Spleen (tissue), 11 donors: ENCODE data around the gene MYO1B. TPM values are rescaled to one million over a fixed set of nuclear protein-coding genes. Genes with fewer than 3 reads are reported as not detected.
"Not testable (repeated sequence)": the region's sequence is repeated elsewhere in the genome, so short reads cannot be mapped to it uniquely, and the experiment has no call there.

Experiments
- DNase-seq: peaks from one replicate; pipeline ENCODE4 v3.0.0-alpha.2; 2020
- H3K27ac ChIP-seq, 8 donors: fragments of 200-600 bp; sonication (generic) in 7 of 8; 1 replicate in 4 of 8; 2 replicates in 4 of 8; pipeline versions ENCODE4 v1.5.0 to v1.8.0; 2016 to 2021; ENCODE audit warnings: inconsistent platforms in 4 of 8, mild to moderate bottlenecking in 4 of 8, moderate library complexity in 1 of 8
- H3K27me3 ChIP-seq, 7 donors: fragments of 200-600 bp; sonication (generic) in 6 of 7; replicated peaks in 1 of 7; 1 replicate in 4 of 7; 2 replicates in 3 of 7; pipeline versions ENCODE4 v1.5.0 to v1.8.0; 2016 to 2021; ENCODE audit warnings: inconsistent platforms in 3 of 7, mild to moderate bottlenecking in 1 of 7
- H3K36me3 ChIP-seq, 6 donors: fragments of 200-600 bp; sonication (generic) in 5 of 6; 1 replicate in 4 of 6; 2 replicates in 2 of 6; pipeline versions ENCODE4 v1.5.0 to v1.8.0; 2016 to 2021; ENCODE audit warnings: inconsistent platforms in 2 of 6
- H3K4me1 ChIP-seq, 6 donors: fragments of 200-600 bp; sonication (generic) in 5 of 6; 1 replicate in 3 of 6; 2 replicates in 3 of 6; pipeline versions ENCODE4 v1.5.0 to v1.8.0; 2016 to 2021; ENCODE audit warnings: inconsistent platforms in 3 of 6
- H3K4me3 ChIP-seq, 8 donors: fragments of 200-600 bp; sonication (generic) in 7 of 8; 1 replicate in 4 of 8; 2 replicates in 4 of 8; pipeline versions ENCODE4 v1.5.0 to v1.8.0; 2016 to 2021; ENCODE audit warnings: inconsistent platforms in 4 of 8, mild to moderate bottlenecking in 4 of 8, moderate library complexity in 2 of 8
- H3K9me3 ChIP-seq, 8 donors: fragments of 200-600 bp; sonication (generic) in 7 of 8; 1 replicate in 4 of 8; 2 replicates in 4 of 8; pipeline versions ENCODE4 v1.5.0 to v1.8.0; 2016 to 2021; ENCODE audit warnings: inconsistent platforms in 4 of 8
- POLR2A ChIP-seq, 3 donors: fragments of 450-650 bp; IDR thresholded peaks; one replicate each; pipeline ENCODE4 v1.5.1; 2017; ENCODE audit warnings: antibody characterized with exemption in 3 of 3, mild to moderate bottlenecking in 1 of 3
- POLR2AphosphoS5 ChIP-seq, 3 donors: sonication (generic); formaldehyde crosslinking; IDR thresholded peaks; one replicate each; pipeline ENCODE4 v1.5.1; 2017; ENCODE audit warnings: antibody characterized with exemption in 3 of 3
- WGBS, 5 donors: extraction: QIAGEN DNeasy Blood & Tissue Kit in 3 of 5; methylation state at CpG; one replicate each; pipeline versions ENCODE4 v1.1.5 to v1.1.7; 2013 to 2018; 5-methylcytosine and 5-hydroxymethylcytosine counted together
- intact Hi-C: fragments of 100-400 bp; cut with DNase I; formaldehyde crosslinking; loops from one replicate; pipeline ENCODE4 v1.15.0; 2023; ENCODE audit warnings: low total_unique reads
- polyA plus RNA-seq, 3 donors: library from polyadenylated mRNA; stranded (reverse); fragments of 200-250 nt; gene quantifications; one replicate each; pipeline ENCODE4 v1.2.1, GENCODE V29; 2013
- total RNA-seq, 7 donors: library from RNA; depleted of rRNA in 3 of 7; stranded (reverse); fragments of >200 nt in 3 of 7; fragmentation: NEBNext Ultra II Directional in 4 of 7; extraction: Animal tissue kit (Norgen Biotek cat#: 25700) in 4 of 7; gene quantifications; one replicate each; pipeline versions ENCODE4 v1.1.0 to v1.2.1, GENCODE V29; 2016 to 2021
- TF ChIP-seq, protein P1 (sequence below), 11 experiments: fragments of 200-600 bp in 7 of 11; fragments of 450-650 bp in 4 of 11; sonication (generic) in 4 of 11; IDR thresholded peaks in 8 of 11; conservative IDR thresholded peaks in 3 of 11; 1 replicate in 7 of 11; 2 replicates in 4 of 11; pipeline versions ENCODE4 v1.4.0 to v1.8.0; 2016 to 2021; ENCODE audit warnings: antibody characterized with exemption in 11 of 11, inconsistent platforms in 4 of 11, mild to moderate bottlenecking in 1 of 11
- donor health status: healthy with polysubstance abuse.
- donor health status: DM: no; HTN: no; CAD: no; lungs with moderate emphysema.
- donor health status: DM: no; HTN: no; CAD: no.
- donor health status: Bipolar disorder and iron deficiency.
- donor health status: healthy.
- donor health status: DM: no; HTN: no; CAD: no.
- donor health status: DM: yes; HTN: yes; CAD: no.

The MYO1B gene
- total and polyA plus RNA-seq, 10 donors: 5.3 to 25.8 (median 19.0) TPM

DNA sequence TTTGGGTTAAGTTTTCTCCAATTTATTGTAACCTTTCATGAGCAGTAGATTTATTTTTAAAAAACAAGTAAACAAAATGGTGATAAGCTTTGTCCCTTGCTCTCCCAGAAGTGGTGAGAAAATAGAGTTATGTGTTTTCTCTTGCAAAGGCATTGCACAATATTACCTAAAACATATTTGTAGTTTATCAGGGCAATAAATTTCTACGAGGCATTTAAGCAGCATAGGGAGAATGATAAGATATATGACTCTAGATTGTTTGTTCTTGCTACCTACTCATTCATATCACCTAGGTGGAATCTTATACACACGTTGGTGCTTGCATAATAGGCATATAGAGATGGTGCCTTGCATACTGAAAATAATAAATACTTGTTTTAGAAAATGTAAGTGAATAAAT, 201.7 kb downstream of the MYO1B start:
- no peak for DNase-seq
- Histone ChIP-seq H3K27me3 (peaks cover 0 to 9% (median 0%) of the 10 kb centered on the region in 7 donors), H3K4me3 (no peak overlapping the region), H3K36me3 (no peaks in the 10 kb centered on the region), H3K9me3 (peaks cover 0 to 3% (median 0%) of the 10 kb centered on the region in 8 donors), H3K27ac (no peak overlapping the region), H3K4me1 (no peaks in the 10 kb centered on the region)
- intact Hi-C loops: no loop called here
- TF ChIP-seq, protein P1, sequence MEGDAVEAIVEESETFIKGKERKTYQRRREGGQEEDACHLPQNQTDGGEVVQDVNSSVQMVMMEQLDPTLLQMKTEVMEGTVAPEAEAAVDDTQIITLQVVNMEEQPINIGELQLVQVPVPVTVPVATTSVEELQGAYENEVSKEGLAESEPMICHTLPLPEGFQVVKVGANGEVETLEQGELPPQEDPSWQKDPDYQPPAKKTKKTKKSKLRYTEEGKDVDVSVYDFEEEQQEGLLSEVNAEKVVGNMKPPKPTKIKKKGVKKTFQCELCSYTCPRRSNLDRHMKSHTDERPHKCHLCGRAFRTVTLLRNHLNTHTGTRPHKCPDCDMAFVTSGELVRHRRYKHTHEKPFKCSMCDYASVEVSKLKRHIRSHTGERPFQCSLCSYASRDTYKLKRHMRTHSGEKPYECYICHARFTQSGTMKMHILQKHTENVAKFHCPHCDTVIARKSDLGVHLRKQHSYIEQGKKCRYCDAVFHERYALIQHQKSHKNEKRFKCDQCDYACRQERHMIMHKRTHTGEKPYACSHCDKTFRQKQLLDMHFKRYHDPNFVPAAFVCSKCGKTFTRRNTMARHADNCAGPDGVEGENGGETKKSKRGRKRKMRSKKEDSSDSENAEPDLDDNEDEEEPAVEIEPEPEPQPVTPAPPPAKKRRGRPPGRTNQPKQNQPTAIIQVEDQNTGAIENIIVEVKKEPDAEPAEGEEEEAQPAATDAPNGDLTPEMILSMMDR (IDR thresholded peaks at IDR 0.05 in 8 of 11, conservative IDR thresholded peaks at IDR 0.05 in 3 of 11): no peak
- TF ChIP-seq POLR2AphosphoS5 (IDR thresholded peaks at IDR 0.05): no peak
- TF ChIP-seq POLR2A (IDR thresholded peaks at IDR 0.05): no peak
- WGBS, 5 donors: 68 to 86% (median 81%) methylated on average over 2 of the region's 2 CpGs

DNA sequence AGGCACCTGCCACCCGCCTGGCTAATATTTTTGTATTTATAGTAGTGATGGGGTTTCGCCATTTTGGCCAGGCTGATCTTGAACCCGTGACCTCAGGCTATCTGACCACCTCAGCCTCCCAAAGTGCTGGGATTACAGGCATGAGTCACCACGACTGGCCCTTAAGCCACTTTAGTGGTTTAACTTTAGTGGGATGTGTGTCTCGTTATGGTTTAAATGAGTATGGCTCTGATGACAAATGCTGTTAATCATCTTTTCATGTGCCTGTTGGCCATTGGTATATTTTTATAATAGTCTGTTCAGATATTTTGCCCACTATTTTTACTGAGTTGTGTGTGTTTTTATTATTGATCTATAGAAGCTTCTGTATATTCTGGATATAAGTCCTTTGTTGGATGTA, 205.9 kb downstream of the MYO1B start:
- no peak for DNase-seq
- intact Hi-C loops: no loop called here
- 80 to 95% (median 84%) methylated on average over 5 of the region's 5 CpGs for WGBS, 5 donors
- Histone ChIP-seq H3K36me3 (no peaks in the 10 kb centered on the region), H3K9me3 (peaks cover 0 to 3% (median 0%) of the 10 kb centered on the region in 8 donors), H3K27ac (no peak overlapping the region), H3K4me3 (no peak overlapping the region), H3K4me1 (no peaks in the 10 kb centered on the region), H3K27me3 (no peaks in the 10 kb centered on the region)
- TF ChIP-seq, protein P1 (IDR thresholded peaks at IDR 0.05 in 8 of 11, conservative IDR thresholded peaks at IDR 0.05 in 3 of 11): no peak
- no peak for TF ChIP-seq POLR2AphosphoS5 (IDR thresholded peaks at IDR 0.05)
- TF ChIP-seq POLR2A (IDR thresholded peaks at IDR 0.05): no peak

DNA sequence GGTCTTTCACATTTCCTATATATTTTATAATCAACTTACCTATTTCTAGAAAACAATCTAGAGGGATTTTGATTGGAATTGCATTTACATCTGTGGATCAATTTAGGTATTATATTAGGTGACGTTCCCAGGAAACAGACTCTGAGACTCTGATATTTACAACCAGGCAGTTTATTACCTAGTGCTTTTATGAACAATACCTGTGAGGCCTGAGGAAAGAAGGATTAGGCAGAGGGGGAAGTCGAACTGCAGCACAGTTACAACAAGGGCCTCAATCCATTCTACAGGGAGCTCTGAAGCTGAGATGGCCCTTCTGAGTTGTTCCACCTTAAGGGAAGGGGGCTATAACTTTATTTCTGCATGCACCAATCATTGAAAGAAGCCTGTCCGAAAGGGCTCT, 206.9 kb downstream of the MYO1B start:
- WGBS, 5 donors: 86 to 96% (median 90%) methylated on average over 3 of the region's 3 CpGs
- Histone ChIP-seq H3K27me3 (no peaks in the 10 kb centered on the region), H3K9me3 (peaks cover 0 to 3% (median 0%) of the 10 kb centered on the region in 8 donors), H3K27ac (no peak overlapping the region), H3K4me3 (no peak overlapping the region), H3K36me3 (no peaks in the 10 kb centered on the region), H3K4me1 (no peaks in the 10 kb centered on the region)
- intact Hi-C loops: no loop called here
- no peak for DNase-seq
- TF ChIP-seq, protein P1 (IDR thresholded peaks at IDR 0.05 in 8 of 11, conservative IDR thresholded peaks at IDR 0.05 in 3 of 11): no peak
- TF ChIP-seq POLR2A (IDR thresholded peaks at IDR 0.05) (no peak), POLR2AphosphoS5 (IDR thresholded peaks at IDR 0.05) (no peak)

DNA sequence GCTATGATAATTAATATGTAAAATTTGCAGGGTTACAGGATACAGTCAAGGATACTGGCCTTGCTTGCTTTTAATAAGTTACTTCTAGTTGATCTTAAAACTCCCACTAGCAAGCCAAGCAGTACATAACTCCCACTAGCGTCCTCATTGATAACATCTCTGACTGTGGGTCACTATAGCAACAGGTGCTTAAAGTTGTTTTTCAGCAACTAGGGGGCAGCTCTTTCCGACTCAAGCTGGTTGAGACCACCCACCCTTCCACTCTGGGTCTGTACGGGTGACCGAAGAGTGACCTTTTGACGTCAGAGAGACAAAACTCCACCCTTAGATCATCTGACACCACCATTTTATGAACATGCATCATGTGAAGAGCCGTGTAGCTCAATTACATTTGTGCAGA, 208.6 kb downstream of the MYO1B start:
- DNase-seq: no peak
- no peak for TF ChIP-seq POLR2AphosphoS5 (IDR thresholded peaks at IDR 0.05)
- no peak for TF ChIP-seq POLR2A (IDR thresholded peaks at IDR 0.05)
- TF ChIP-seq, protein P1 (IDR thresholded peaks at IDR 0.05 in 8 of 11, conservative IDR thresholded peaks at IDR 0.05 in 3 of 11): no peak
- intact Hi-C loops: no loop called here
- 78 to 86% (median 83%) methylated on average over 6 of the region's 6 CpGs for WGBS, 5 donors
- Histone ChIP-seq H3K27me3 (no peaks in the 10 kb centered on the region), H3K4me3 (no peak overlapping the region), H3K27ac (no peak overlapping the region), H3K9me3 (peaks cover 0 to 2% (median under 1%) of the 10 kb centered on the region in 8 donors), H3K36me3 (no peaks in the 10 kb centered on the region), H3K4me1 (no peaks in the 10 kb centered on the region)

DNA sequence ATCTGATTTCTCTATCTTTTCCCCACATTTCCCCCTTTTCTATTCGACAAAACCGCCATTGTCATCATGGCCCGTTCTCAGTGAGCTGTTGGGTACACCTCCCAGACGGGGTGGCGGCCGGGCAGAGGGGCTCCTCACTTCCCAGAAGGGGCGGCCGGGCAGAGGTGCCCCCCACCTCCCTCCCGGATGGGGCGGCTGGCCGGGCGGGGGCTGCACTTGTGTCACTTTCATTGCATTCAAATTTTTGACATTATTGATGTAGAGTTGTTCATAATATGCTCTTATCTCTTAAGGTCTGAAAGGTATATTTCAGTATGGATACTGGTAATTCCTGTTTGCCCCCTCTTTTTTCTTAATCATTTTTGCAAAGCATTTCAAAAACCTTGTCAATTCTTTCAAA, 211.3 kb downstream of the MYO1B start:
- DNase-seq, H3K36me3 ChIP-seq, H3K27ac ChIP-seq, H3K4me1 ChIP-seq, H3K4me3 ChIP-seq, intact Hi-C loops, H3K27me3 ChIP-seq: not testable (repeated sequence)
- 85 to 97% (median 93%) methylated on average over 6 to 11 of the region's 12 CpGs for WGBS, 5 donors
- peaks cover 0 to 16% (median 13%) of the 10 kb centered on the region in 8 donors for H3K9me3 ChIP-seq
